KMS-11 (cell line): Measurements from ENCODE around the gene CCN5.

Source experiments
- H2AFZ ChIP-seq: fragments of 200-600 bp; sonication (generic); 2 replicates; pipeline ENCODE4 v1.6.1; 2016; ENCODE audit warnings: antibody characterized with exemption, mixed run types, low read depth
- H3K27ac ChIP-seq: fragments of 200-600 bp; sonication (generic); 2 replicates; pipeline ENCODE4 v1.6.1; 2016; ENCODE audit warnings: mild to moderate bottlenecking, mixed run types
- H3K27me3 ChIP-seq: fragments of 200-600 bp; sonication (generic); 2 replicates; pipeline ENCODE4 v1.6.1; 2017; ENCODE audit warnings: mild to moderate bottlenecking, low read depth, mixed run types, moderate library complexity; ENCODE audit not compliant: insufficient read depth
- H3K36me3 ChIP-seq: fragments of 200-600 bp; sonication (generic); 2 replicates; pipeline ENCODE4 v1.6.1; 2017; ENCODE audit warnings: mild to moderate bottlenecking, mixed run types; ENCODE audit not compliant: insufficient read depth
- H3K4me1 ChIP-seq: fragments of 200-600 bp; sonication (generic); 2 replicates; pipeline ENCODE4 v1.6.1; 2016; ENCODE audit warnings: mild to moderate bottlenecking, low read depth, mixed run types; ENCODE audit not compliant: poor library complexity, severe bottlenecking
- H3K4me2 ChIP-seq: fragments of 200-600 bp; sonication (generic); 2 replicates; pipeline ENCODE4 v1.7.0; 2016; ENCODE audit warnings: mild to moderate bottlenecking, mixed run types
- H3K4me3 ChIP-seq: fragments of 200-600 bp; sonication (generic); IDR thresholded peaks from 2 replicates; pipeline ENCODE4 v1.6.1; 2017; ENCODE audit warnings: low read depth, low read length, mixed read lengths; ENCODE audit not compliant: insufficient read depth
- H3K79me2 ChIP-seq: fragments of 200-600 bp; sonication (generic); 2 replicates; pipeline ENCODE4 v1.6.1; 2016; ENCODE audit warnings: low read depth, mixed run types; ENCODE audit not compliant: insufficient read depth
- H3K9ac ChIP-seq: fragments of 200-600 bp; sonication (generic); 2 replicates; pipeline ENCODE4 v1.6.1; 2016; ENCODE audit warnings: mild to moderate bottlenecking, mixed run types
- H4K20me1 ChIP-seq: fragments of 200-600 bp; sonication (generic); 2 replicates; pipeline ENCODE4 v1.6.1; 2016; ENCODE audit warnings: mild to moderate bottlenecking, mixed run types; ENCODE audit not compliant: insufficient read depth
- CTCF ChIP-seq: fragments of 200-600 bp; sonication (generic); conservative IDR thresholded peaks from 2 replicates; pipeline ENCODE4 v1.6.1; 2017; ENCODE audit warnings: low read depth, mild to moderate bottlenecking, antibody characterized with exemption, low read length, moderate library complexity, mixed read lengths

Gene CCN5

GRCh38 chr20:44732327-44732726, 17.2 kb downstream of the CCN5 start:
- Histone ChIP-seq H3K36me3 (no peaks in the 10 kb centered on the region), H3K9ac (no peak overlapping the region), H3K4me3 (no peak overlapping the region), H3K27ac (no peak overlapping the region), H3K79me2 (no peaks in the 10 kb centered on the region), H3K4me1 (peaks cover 30% of the 10 kb centered on the region), H3K4me2 (no peak overlapping the region), H2AFZ (no peak overlapping the region), H3K27me3 (peaks cover 7% of the 10 kb centered on the region; the same call in 1 of the 2 replicates), H4K20me1 (no peaks in the 10 kb centered on the region)
- TF ChIP-seq CTCF, result no peak

- peak; percentile 92 for TF ChIP-seq CTCF
- Histone ChIP-seq H3K36me3 (no peaks in the 10 kb centered on the region), H3K27me3 (peaks cover 7% of the 10 kb centered on the region; the same call in 1 of the 2 replicates), H3K4me2 (no peak overlapping the region), H3K9ac (no peak overlapping the region), H2AFZ (no peak overlapping the region), H4K20me1 (no peaks in the 10 kb centered on the region), H3K4me1 (peaks cover 27% of the 10 kb centered on the region), H3K79me2 (no peaks in the 10 kb centered on the region), H3K27ac (no peak overlapping the region), H3K4me3 (no peak overlapping the region)
Observed at GRCh38 chr20:44733341-44734069, 18.3 kb downstream of the CCN5 start.

GRCh38 chr20:44734938-44735337, 19.8 kb downstream of the CCN5 start:
- H3K4me2 ChIP-seq, result no peak overlapping the region
- no peak overlapping the region for H3K4me3 ChIP-seq
- peak; percentile 10; the same call in 1 of the 2 replicates for TF ChIP-seq CTCF
- no peak overlapping the region for H3K9ac ChIP-seq
- no peaks in the 10 kb centered on the region for H3K79me2 ChIP-seq
- peaks cover 7% of the 10 kb centered on the region; the same call in 1 of the 2 replicates for H3K27me3 ChIP-seq
- peaks cover 20% of the 10 kb centered on the region for H3K4me1 ChIP-seq
- no peak overlapping the region for H3K27ac ChIP-seq
- H4K20me1 ChIP-seq, result no peaks in the 10 kb centered on the region
- no peaks in the 10 kb centered on the region for H3K36me3 ChIP-seq
- no peak overlapping the region for H2AFZ ChIP-seq

DNA sequence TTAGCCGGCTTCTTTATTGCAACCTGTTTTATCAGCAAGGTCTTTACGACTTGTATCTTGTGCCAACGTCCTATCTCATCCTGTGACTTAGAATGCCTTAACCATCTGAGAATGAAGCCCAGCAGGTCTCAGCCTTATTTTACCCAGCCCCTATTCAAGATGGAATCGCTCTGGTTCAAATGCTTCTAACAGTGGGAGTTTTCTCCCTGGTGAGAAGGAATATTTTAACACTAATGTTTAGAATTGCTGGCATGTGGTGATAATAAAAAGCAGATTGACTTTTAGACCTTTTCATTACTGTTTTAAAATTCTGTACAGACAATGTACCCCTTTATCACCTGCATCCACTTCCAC, 20.6 kb downstream of the CCN5 start:
- Histone ChIP-seq H3K9ac (no peak overlapping the region), H3K4me2 (no peak overlapping the region), H3K4me3 (no peak overlapping the region), H3K4me1 (peaks cover 20% of the 10 kb centered on the region), H2AFZ (peak overlapping the region; percentile 51; the same call in 1 of the 2 replicates), H3K79me2 (no peaks in the 10 kb centered on the region), H3K27me3 (peaks cover 2% of the 10 kb centered on the region; the same call in 1 of the 2 replicates), H4K20me1 (no peaks in the 10 kb centered on the region), H3K27ac (no peak overlapping the region), H3K36me3 (no peaks in the 10 kb centered on the region)
- TF ChIP-seq CTCF, result no peak
